ENCODE data around the gene RBM20. TPM values are rescaled to one million over a fixed set of nuclear protein-coding genes. Genes with fewer than 3 reads are reported as not detected.
A peak's percentile ranks its signal among the peaks of the same experiment; 100 is the strongest.

The RBM20 gene
- total RNA-seq, 1 experiment from 2014 or later = 0.24 TPM

DNA sequence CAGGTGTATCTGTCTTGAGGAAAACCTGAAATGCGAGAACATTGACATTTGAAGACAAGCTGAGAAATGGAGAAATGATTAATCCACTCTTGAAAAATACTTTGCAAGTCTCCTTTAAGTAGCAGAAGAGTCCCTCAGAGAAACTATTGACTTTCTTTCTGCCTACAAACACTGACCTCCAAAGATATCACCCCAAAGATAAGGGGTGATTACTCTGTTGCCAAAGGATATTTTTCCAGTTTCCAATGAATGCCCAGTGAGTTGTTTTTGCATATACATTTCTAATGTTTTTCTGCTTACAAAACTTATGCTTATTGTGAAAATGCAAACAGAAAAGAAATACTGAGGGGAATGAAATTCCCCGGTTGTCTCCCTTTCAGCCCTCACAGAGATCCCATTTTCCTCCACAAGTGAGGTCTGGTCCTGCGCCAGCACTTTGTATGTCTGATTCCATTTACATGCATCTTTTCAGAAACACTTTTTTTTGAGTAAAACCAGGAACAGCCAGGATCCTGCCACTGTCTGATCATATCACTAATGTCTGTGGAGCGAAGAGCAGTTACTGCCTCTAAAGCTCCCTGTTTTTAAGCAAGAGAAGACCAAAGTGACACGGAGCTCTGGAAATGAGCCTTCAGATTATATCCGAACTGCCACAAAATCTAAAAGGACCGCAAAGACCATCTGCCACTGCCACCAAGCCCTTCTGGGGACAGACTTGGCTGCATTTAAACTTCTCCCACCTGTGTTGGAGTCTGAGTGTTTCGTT is 144.7 kb downstream of the RBM20 start:
- DNase-seq (ENCODE audit: low spot score) = no peak

DNA sequence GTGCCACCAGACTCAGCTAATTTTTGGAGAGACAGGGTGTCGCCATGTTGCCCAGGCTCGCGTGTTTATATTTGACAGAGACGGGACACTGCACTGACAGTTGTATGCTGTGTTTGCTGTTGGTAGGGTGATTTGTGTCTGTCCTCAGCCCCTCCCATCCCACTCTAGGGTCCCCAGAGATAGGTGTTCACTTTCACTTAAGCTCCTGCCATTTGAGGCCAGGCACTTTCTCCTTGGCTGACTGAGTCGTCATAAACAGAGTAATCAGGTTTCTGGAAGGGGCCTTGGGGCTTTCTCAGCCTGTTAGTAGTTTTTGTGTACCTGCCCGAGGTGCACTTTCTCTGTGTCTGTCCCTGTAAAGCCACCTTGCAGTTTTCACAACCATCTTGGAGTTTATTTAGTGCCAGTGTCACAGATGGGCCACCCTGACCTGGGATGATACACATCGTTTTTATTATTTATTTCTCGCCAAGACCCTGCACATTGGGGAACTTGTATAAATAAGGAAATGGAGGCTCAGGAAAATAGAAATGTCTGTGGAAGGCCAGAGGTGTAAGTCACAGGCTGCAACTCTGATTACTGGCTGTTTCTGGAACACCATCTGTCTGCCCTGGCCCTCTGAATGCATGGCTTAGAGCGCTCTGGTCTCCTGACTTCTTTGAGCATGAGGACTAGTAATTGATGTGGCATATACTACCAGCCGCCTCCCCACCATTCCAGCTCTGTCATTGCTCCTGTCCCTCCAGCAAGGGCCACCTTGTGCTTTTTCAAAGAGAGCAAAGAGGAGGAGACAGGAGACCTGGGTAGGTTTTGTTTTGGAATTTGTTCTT is 145.7 kb downstream of the RBM20 start:
- no peak for DNase-seq (ENCODE audit: low spot score)

DNA sequence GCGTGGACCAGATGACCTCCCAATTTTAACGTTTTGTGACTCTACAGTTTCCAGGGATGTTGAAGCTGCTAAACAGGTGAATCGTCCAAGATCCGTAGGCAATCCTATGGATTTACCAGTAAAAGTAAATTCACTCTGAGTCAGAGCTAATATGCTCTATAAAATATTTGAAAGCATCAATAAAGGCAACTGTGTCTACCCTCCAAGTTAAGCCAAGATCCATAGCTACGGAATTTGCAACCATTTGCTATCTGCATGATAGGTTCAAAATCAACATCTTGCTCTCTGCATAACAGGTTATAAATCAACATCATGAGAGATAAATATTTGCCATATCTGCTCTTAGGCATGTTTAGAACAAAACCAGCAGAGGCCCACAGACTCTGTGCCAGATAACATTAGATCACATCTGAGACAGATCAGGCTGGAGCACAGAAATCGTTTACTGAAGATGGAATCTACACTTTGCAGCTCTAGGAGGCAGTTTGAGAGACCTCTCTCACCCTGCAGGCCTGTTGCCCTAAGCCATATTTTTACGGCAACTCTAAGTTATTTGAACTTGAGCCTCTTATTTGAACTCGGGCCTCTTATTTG is 146.9 kb downstream of the RBM20 start:
- DNase-seq (ENCODE audit: low spot score) = no peak

DNA sequence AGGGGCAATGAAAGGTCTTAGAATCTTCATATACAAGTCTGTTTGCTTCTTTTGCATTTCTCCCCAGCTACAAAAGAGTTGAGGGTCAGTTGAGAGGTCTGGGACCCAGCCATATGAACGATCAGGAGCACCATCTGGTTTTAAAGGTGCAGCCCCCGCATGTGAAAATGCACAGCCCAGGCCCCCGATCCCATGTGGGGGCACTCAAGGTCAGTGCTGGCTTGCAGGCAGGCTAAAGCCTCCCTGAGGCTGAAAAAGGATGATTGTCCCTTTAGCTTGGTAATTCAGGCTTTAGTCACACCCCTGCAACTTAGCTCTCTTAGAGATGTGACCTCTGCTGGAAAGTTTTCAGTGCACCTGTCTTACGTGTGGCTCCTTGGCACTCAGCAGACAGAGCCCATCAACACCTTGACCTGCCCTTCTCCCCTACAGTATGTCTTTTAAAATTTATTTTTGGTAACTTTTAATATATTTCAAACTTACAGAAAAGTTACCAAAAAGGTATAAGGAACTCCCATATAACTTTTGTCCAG is 147.5 kb downstream of the RBM20 start:
- no peak for DNase-seq (ENCODE audit: low spot score)

DNA sequence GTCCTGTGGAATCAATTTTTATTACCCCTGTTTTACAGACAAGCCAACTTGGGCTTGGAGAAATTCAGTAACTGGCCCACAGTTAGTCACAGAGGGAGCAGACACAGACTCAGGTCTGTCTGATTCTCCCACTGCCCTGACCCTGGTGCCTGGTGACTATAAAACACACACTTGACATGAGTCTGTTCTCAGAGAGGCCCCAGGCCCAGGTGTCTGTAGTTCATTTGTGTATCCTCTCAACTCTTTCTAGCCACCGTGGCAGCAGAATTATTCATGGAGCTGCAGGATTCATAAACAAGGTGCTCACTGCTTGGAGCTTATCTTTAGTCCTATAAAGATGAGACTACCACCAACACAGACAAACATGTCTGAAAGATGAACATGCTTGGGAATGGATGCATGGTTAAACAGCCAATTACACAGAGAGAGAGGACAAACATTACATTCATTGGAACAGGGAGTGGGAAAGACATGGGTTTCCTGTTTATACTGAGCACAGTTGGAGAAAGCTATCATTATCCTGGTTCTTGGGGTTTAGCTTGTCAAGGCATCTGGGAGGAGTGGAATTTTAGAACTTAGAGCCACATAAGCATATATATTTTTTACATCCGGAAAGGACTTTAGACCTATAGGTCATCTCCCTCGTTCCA is 148.5 kb downstream of the RBM20 start:
- DNase-seq (ENCODE audit: low spot score) = no peak

DNA sequence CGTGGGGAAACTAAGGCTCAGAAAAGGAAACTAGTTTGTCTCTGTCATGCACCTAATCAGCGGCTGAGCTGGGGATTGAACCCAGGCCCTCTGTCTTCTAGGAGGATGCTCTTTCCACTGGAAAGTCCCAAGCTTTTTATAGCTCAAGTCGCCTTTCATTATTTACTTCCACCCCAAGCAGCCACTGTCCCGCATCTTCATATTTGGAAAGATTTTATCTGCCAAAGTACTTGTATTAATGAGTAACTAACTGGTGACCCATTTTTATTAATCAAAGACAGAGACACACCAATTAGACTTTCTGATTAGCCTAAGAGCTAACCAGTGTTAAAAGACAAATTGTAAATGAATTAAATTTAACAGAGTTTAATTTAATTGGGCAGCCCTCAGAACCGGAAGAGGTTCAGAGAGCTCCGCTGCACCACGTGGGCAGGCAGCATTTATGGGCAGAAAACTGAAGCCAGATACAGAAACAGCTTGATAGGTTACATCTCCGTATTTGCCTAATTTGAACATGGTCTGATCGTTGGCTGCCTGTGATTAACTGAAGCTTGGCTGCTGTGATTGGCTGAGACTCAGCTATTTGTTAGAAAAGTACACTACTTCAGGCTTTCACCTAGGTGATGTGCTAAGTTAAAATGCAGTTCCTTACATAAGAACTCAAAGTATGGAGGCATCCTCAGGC is 149.1 kb downstream of the RBM20 start:
- no peak for DNase-seq (ENCODE audit: low spot score)

DNA sequence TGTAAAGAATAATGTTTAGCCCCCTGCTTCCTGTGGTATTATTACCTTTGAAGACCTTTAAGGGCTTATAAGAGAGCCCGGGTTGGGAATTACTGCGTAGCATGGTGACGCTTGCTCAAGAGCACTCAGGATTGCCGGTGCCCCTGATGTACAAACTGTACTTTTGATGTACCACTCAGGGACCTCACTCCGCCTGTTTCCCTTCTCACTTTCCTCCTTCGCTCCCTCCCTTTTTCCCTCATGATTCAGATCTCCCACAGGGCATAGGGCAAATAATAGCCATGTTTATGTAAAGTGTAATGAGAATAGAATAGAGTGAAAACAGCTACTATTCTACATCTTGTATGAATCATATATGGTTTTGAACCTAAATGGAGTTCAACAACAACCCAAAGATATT is 149.8 kb downstream of the RBM20 start:
- no peak for DNase-seq (ENCODE audit: low spot score)

DNA sequence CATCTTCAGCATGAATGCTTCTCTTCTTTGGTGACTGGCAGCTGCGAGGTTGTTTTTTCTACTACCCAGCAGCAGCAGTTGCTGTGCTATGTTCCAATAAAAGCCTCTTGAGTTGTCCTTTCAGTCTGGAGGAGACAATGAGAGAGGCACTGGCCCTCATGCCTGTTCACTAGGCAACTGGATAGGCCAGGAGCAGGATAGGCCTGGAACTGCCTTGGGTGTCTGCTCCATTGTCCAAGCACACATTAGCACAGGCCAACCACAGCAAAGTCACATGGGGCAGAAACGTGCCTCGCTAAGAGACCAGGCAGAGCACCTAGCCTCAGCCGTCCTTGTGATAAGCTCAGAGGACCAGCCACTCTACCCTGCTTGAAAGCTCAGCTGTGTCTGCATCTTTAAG is 150.7 kb downstream of the RBM20 start:
- no peak for DNase-seq (ENCODE audit: low spot score)

DNA sequence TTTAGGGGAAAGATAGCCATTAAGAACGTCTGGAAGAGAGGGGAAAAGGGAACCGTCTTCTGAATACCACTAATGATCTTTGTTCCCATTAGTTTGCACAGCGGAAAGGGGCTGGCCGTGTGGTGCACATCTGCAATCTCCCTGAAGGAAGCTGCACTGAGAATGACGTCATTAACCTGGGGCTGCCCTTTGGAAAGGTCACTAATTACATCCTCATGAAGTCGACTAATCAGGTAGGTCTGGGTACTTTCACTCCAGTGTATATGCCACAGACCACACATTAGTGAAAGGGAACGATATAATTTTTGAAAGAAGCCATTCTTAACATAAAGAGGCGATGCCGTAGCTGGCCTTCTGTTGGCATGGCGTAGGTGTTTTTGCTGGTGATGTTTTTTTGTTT is 153.3 kb downstream of the RBM20 start:
- DNase-seq (ENCODE audit: low spot score) = no peak

DNA sequence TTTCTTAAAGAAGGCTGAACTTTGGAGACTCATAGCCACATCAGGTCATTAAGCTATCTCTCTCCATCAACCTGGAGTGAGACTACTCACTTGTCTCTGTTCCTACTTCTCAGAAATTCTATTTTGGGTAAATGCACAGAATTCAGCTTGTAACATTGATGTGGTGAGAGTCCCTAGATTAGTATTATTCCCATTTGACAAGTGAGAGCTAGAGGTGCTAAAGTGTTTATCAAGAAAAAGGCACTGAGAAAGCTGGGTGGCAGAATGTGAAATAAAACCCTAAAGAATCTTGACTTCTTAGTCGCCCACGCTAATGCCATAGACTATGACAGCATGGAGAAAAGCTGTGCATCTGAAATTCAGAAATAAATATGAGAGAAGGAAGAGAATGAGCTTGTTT is 154.2 kb downstream of the RBM20 start:
- DNase-seq (ENCODE audit: low spot score) = no peak

DNA sequence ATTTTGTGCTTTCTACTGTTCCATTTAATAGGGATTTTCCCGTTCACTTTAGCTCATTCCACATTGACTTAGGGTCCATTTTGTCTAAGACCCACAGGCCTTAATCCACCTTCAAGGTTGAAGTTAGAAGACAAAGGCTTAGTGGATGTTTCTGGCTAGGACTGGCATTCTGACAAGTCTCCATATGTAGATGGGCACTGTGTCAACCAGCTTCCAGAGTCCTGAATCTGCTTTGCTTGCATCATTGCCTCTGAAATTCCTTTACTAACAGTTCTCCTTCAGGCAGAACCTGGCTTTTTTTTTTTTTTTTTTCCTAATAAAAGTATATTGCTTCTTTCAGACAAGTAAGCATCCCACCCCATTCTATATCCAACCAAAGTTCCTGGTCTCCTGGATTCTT is 158.0 kb downstream of the RBM20 start:
- DNase-seq (ENCODE audit: low spot score) = peak; percentile 40

DNA sequence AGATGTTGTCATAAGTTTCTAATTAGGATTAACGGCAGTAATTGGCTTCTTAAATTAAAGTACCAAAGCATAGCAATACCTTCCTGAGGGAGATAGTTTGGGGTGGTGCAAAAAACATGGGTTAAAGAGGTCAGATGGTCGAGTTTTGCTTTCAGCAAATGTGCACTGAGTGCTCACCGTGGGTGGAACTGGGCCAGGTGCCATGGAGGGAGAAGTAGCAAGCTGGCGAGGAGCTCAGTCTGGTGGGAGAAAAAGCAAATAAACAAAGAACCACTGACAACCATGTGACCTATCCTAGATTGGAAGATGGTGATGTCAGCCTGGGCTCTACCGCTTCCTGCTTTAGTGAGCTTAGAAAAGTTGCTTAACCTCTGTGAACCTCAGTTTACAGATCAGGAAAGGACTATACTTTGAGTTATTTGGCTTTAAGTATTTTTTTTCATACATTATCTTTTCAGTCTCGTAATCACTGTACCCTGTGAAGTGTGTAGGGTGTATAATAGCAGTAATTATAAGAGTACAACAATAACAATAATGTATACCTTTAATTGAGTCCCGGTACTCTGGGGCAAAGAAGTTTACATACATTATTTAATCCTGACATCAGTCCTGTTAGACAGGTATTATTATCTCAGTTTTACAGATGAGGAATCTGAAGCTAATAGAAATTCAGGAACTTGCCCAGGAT is 158.6 kb downstream of the RBM20 start:
- DNase-seq (ENCODE audit: low spot score) = peak; percentile 86

DNA sequence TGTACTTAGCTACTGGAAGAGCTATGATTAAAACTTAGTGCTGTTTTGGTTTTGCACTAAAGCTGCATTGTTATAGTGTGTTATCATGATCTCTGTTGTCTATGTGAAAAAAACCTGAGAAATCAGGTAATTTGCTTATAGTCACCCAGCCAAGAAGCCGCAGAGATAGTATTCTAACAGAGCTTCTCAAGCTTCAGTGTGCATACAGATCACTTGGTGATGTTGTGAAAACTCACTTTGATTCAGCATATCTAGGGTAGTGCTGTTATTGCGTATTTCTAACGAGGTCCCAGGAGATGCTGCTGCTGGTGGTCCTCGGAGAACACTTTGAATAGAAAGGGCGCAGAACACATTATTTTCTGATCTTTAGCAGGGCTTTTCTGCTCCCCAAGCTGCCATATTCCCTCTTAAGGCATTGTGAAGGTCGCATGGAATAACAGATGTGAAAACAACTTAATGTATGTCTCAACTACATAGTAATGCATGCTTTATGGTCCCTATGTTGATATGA is 159.2 kb downstream of the RBM20 start:
- no peak for DNase-seq (ENCODE audit: low spot score)

DNA sequence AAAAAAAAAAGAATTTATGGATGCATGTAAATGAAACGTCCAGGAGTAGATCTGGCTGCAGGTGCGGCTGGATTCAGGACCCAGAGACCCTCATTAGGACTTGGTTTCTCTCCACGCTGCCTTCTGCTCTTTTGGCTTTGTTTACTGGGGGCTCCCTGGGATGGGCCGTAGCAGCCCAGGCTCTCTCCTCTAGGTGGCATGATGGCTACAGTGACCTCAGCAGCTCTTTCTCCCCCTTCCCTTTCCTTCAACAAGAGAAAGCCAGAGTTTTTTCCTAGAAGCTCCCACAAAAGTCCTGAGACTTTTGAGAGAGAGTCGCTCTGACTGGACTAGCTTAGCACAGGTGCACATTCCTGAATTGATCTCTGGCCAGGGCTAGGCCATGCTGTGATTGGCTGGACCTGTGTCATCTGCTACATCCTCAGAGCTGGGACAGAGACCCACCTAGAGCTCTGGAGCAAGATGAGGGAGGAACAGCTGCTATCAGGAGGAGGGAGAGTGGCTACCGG is 159.7 kb downstream of the RBM20 start:
- DNase-seq (ENCODE audit: low spot score) = peak; percentile 36

DNA sequence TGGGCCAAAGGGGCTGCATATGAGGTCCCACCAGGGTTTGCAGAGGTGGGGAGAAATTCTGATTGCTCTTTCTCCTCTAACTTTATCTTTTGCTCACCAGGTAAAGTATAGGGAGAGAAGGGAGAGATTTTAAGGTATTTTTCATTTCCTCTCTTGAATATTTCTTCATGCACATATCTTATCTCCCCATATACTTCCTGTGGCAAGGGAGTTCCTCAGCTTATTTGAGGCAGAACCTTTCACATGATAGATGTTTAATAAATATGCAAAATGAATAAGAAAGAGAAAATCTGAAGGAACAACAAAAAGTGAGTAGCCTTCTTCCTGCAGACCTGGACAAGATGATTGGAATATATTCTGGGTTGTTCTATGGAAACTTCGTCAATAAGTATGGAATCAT is 160.2 kb downstream of the RBM20 start:
- DNase-seq (ENCODE audit: low spot score) = no peak

DNA sequence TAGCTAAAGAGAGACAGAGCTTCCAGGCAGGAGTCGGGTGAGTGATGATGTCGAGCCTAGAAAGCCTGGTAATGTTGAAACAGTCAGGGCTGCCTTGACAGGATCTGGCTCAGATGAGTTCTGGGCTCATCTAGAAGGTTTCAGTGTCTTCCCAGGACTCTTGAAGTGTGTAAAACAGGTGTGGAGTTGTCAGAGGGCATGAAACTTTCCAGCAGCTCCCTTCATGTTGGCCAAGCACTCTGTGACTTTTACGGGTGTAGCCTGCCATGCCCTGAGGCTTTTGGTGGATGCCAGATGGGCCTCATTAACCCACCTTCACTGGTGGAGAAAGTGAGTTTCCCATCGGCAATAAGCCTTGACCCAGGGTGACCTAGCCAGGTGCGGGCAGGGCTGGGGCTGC is 161.2 kb downstream of the RBM20 start:
- DNase-seq (ENCODE audit: low spot score) = no peak

DNA sequence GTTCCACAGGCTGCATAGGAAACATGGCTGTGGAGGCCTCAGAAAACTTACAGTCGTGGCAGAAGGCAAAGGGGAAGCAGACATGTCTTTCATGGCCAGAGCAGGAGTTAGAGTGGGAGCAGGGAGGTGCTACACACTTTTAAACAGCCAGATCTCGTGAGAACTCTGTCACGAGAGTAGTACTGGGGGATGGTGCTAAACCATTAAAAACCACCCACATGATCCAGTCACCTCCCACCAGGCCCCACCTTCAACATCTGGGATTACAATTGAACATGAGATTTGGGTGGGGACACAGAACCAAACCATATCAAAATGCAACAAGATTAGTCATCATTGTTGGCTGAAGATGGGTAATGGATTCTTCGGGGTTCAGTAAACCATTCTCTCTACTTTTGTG is 162.2 kb downstream of the RBM20 start:
- no peak for DNase-seq (ENCODE audit: low spot score)

DNA sequence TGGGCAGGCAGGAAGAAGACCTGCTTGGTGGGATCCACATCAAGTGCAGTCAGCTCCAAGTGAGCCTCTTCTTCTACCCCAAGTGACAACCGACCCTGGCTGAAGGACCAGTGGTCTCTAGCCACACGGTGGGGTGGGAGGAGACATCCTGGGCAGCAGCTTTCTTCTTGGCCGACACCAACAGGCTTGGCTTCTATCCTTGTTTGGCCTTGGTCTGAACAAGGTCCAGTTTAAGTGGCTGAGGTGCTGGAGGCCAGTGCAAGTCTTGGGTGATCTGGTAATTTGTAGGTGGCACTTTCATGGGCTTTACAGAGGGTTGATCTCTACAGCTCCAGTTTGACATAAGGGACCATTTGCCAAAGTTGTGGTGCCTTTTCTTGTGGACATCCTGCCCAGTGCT is 164.0 kb downstream of the RBM20 start:
- no peak for DNase-seq (ENCODE audit: low spot score)

DNA sequence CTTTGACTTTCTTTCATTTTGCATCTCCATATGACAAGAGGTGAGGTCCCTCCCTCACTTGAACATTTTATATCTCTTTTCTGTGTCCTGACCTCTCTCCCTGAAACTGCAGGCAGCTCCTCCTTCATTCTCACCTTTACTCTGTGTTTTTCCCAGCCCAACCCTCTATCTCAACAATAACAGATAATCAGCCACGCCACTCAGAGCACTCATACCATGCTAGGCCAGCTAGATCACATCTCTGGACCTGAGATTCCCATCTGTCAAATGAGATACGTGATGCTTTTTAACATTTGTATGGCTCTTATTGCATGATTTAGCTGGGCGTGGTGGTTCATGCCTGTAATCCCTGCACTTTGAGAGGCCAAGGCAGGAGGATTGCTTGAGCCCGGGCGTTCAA is 164.5 kb downstream of the RBM20 start:
- DNase-seq (ENCODE audit: low spot score) = no peak

DNA sequence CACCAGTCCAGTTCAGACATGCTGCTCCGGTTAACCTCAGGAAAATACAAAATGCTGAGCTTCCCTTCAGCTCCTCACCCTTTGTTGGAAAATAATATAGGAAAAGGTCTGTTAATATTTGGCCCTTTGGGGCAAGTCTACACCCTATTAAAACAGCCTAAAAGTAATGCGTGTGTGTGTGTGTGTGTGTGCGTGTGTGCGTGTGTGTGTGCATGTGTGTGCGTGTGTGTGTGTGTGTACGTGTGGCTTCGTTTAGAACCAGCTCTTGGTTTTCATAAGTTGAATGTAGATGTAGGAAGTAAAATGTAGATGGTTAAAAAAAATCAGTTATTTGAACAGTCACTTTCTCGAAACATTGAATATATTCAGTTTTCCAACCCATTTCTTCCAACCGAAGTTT is 166.5 kb downstream of the RBM20 start:
- DNase-seq (ENCODE audit: low spot score) = no peak

Data from A172 (cell line).